ENCODE measurements around the gene PRRC2B. TPM values are rescaled to one million over a fixed set of nuclear protein-coding genes. Genes with fewer than 3 reads are reported as not detected.
"Not testable (repeated sequence)": the region's sequence is repeated elsewhere in the genome, so short reads cannot be mapped to it uniquely, and the experiment has no call there.

The PRRC2B gene
- total RNA-seq, 1 donor from 2014 or later: 60.4 TPM

DNA sequence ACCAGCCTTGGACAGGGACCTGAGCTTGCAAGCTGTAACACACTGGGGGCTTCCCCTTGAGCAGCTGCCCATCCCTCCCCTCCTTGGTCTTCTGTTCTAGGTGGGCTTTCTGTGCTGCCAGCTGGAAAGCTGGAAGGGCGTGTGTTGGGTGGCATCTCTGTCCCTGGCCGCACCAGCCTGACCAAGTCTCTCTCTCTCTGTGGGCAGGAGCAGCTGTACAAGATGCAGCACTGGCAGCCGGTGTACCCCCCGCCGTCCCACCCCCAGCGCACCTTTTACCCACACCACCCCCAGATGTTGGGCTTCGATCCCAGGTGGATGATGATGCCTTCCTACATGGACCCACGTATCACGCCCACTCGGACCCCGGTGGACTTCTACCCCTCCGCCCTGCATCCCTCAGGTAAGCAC lies 76.7 kb downstream of the PRRC2B start:
- DNase-seq (ENCODE audit: low spot score): no peak

GRCh38 chr9:131472085-131472484 lies 78.2 kb downstream of the PRRC2B start:
- DNase-seq (ENCODE audit: low spot score): not testable (repeated sequence)

DNA sequence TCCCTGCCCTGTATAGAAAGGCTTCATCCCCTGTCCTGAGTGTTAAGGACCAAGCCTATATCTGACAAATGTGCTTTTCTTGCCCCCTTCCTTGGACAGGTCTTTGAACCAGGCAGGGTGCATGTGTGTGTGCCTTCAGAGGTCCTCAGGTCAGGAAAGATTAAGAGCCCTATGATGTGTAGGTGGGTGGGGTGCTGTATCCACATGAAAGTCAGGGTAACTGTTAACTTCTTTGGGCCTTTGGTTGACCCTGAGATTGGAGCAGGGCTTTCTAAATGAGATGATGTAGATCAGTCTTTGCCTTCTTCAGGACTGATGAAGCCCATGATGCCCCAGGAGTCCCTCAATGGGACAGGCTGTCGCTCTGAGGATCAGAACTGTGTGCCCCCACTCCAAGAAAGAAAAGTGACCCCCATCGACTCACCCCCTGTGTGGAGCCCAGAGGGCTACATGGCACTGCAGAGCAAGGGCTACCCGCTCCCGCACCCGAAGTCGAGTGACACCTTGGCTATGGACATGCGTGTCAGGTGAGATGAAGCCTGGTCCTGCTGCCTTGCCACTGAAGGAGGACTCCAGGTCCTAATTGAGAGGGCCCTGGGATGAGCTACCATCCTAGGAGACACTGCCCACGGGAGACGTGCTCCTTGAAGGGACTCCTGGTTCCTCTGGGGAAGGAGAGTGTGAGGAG lies 79.5 kb downstream of the PRRC2B start:
- DNase-seq (ENCODE audit: low spot score): no peak

- no peak for DNase-seq (ENCODE audit: low spot score)
Observed at GRCh38 chr9:131473891-131474290, 80.0 kb downstream of the PRRC2B start.

- DNase-seq (ENCODE audit: low spot score): no peak
Observed at GRCh38 chr9:131474711-131475110, 80.8 kb downstream of the PRRC2B start.

DNA sequence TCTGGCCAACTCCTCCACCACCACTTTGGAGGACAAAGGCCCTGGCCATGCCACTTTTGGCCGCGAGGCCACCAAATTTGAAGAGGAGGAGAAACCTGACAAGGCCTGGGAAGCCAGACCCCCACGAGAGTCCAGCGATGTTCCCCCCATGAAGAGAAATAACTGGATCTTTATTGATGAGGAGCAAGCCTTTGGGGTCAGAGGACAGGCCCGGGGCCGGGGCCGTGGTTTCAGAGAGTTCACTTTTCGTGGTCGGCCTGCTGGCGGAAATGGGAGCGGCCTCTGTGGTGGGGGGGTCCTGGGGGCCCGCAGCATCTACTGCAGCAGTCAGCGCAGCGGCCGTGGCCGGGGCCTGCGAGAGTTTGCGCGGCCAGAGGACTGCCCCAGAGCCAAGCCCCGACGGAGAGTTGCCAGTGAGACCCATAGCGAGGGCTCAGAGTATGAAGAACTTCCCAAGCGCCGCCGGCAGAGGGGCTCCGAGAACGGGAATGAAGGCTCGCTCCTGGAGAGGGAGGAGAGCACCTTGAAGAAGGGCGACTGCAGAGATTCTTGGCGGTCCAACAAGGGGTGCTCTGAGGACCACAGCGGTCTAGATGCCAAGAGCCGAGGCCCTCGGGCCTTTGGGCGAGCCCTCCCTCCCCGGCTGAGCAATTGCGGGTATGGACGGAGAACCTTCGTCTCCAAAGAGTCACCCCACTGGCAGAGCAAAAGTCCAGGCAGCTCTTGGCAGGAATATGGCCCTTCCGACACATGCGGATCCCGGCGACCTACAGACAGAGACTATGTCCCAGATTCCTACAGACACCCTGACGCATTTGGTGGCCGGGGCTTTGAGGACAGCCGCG lies 81.4 kb downstream of the PRRC2B start:
- DNase-seq (ENCODE audit: low spot score): no peak

DNA sequence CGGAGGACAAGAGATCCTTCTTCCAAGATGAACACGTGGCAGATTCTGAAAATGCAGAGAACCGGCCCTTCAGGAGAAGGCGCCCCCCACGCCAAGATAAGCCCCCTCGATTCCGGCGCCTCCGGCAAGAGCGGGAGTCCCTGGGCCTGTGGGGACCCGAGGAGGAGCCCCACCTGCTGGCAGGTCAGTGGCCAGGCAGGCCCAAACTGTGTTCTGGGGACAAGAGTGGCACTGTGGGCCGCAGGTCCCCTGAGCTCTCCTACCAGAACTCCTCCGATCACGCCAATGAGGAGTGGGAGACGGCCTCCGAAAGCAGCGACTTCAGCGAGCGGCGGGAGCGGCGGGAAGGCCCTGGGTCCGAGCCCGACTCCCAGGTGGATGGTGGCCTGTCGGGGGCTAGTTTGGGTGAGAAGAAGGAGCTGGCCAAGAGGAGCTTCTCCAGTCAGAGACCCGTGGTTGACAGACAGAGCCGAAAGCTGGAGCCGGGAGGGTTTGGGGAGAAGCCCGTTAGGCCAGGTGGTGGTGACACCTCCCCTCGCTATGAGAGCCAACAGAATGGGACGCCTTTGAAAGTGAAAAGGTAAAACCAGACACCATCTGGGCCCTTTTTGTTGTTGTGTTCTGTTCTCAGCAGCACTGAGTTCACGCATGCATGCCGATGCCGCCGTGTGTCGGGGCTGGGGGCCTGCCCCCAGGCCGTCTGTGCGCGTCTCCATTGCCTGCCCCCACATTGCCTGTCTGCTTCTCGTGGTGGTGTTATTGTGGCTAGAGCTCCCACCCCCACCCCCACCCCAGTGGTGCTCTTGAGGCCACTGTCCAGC lies 82.3 kb downstream of the PRRC2B start:
- no peak for DNase-seq (ENCODE audit: low spot score)

- no peak for DNase-seq (ENCODE audit: low spot score)
Observed at GRCh38 chr9:131476777-131477345, 83.0 kb downstream of the PRRC2B start.

DNA sequence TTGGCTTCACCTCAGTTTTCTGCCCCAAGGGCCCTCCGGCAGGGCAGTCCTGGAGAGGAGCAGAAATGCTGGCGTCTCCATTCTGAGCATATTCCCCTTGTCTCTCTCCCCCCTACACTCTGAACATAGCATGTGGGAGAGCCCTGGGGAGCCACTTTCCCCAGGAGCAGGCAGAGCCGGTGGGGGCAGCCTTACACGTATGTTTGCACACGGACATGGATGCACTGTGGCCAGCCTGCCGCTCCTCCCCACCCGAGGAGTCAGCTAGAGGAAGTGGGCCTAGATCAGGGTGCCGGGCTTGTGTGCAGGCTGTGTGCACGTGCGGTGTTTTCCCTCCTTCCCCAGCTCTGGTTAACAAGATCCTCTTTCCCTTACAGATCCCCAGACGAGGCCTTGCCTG lies 83.5 kb downstream of the PRRC2B start:
- DNase-seq (ENCODE audit: low spot score): no peak

DNA sequence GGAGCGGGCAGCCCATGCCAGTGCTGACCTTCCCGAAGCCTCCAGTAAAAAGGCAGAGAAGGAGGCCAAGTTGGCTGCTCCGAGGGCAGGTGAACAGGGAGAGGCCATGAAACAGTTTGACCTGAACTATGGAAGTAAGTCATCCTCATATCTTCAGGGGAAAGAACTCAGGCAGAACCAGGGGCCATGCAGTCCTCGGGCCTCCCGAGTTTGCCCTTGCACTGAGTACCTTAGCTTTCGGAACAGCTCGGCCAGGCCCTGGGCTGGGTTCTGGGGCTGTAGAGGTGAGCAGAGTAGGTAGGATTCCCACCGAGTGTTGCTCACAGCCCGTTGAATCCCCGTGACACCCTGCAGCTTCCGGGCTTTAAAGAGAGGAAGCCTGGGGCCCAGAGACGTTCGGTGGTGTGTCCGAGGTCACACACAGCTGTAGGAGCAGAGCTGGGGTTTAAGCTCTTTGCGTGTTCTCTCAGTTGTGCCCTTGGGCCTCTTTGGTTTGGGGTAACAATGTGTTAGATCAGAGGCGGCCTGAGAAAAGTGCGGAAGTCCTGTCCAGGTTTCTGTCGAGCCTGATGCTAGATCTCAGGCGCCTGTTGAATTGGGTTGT lies 84.0 kb downstream of the PRRC2B start:
- no peak for DNase-seq (ENCODE audit: low spot score)

- peak; percentile 17 for DNase-seq (ENCODE audit: low spot score)
Observed at GRCh38 chr9:131478421-131478868, 84.6 kb downstream of the PRRC2B start.

DNA sequence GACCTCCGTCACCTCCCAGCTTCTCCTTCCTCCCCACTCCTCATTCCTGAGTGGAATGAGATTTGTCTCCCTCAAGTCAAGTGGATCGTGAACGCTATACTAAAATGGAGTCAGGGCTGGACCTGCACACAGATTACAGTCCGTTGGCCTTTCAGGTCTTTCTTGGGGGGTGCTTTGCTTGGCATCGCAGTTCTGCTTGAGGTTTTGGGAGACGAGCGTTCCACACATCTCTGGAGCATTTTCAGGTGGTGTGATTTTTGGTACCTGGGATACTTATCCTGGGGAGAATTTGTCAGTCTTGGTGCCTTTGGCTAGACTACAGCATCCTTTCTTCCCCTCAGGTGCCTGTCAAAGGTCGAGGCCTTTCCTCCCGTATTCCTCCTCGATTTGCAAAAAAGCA lies 85.0 kb downstream of the PRRC2B start:
- no peak for DNase-seq (ENCODE audit: low spot score)

DNA sequence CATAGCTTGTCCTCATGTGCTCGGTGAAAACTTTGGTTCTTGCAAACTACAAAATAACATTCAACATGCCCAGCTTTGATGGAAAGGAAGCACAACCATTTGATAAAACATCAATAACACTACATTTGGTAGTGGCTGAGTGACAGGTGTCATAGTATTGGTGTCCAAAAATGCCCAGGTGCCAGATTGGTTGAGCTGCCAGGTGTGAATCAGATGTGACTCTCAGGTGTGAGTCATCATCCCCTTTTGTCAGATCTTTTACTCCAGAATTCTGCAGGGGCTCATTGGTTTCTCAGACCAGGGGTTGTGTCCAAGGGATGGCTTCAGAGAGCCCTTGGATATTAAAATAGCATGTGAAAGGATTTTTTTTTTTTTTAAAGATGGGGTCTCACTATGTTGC lies 86.4 kb downstream of the PRRC2B start:
- DNase-seq (ENCODE audit: low spot score): no peak

DNA sequence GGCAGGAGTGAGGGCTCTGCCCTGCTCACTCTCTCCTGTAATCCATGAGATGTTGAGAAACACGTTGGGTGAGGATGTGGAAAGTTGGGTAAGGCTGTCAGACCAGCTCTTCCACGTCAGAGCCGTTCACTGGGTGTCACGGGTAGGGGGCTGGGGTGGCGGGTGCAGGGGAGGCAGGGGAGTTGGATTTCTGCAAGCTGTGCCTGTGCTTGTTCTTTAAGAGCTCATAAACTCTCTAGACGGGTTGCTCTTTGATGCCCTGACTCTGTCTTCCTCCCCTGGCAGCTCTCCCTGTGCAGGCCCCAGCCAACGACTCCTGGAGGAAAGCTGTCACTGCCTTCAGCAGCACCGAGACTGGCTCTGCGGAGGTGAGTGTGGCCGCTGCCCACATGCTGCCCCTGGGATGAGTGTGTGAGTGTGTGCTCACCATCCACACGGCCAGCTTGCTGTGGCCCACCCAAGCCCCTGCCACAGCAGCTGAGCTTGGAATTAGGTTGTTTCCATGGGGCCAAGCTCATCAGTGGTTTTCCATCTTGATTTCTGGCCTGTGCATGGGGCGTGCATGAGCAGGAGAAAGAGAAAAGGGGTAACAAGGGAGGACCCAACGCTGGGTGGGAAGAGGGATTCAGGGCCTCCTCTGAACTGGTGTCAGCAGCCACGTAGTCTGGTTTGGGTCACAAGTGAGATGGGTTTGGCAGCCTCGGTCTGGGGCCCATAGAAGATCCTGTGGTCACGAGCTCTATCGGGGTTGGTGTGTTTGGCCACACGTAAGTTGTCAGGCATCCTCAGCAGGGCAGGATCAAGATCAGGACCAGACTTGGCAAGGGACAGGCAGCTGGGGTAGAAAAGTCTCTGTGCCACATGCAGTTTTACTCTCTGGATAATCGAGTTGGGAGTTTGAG lies 87.8 kb downstream of the PRRC2B start:
- DNase-seq (ENCODE audit: low spot score): peak; percentile 84

GRCh38 chr9:131482343-131483006 lies 88.6 kb downstream of the PRRC2B start:
- DNase-seq (ENCODE audit: low spot score): no peak

DNA sequence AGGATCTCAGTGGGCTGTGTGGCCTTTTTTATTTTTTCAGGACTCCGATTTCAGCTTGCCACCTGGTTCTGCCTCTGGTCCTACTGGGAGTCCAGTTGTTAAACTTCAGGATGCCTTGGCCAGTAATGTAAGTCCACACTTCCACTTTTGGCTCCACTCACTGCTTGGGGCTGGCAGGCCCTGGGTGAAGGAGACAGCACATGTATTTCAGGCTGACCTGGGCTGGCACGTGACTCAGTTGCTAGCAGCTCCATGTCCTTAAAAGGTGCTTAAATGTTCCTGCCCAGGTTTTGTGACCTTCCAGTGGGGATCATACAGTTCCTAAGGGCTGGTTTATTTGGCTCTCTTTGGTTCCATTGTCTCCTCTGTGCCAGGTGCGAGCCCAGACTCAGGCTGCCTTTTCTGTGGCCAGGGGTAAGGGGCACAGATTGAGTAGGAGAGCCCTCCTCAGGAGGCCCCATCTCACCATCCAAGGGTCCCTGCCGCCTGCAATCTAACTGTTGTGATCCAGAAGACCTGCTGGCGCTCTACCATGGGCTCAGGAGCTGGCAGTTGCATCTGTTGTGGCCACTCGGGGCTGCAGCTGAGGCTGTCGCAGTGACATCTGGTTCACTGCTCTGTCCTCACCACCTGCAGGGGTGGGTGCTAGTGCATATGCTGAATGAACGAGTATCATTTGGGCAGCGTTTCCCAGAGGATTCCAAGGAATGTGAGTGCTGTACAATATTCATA lies 89.6 kb downstream of the PRRC2B start:
- no peak for DNase-seq (ENCODE audit: low spot score)

DNA sequence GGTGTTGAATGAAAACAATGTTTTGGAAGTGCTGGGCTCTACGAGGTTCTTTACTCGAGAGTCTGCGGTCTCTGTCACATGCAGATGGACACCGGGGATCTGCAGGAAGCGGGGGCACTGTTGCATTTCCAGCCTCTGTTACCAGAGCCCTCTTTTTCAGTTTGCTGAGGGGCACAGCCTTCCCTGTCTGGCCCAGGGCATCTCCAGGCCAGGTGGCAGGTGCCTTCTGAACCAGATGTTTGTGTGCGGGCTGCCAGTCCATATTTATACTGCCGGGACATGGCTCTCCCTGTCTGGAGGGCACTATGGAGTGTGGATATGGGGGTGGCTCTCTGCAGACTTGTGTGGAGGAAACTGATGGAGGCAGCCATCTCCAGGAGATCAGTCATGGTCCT lies 90.2 kb downstream of the PRRC2B start:
- no peak for DNase-seq (ENCODE audit: low spot score)

DNA sequence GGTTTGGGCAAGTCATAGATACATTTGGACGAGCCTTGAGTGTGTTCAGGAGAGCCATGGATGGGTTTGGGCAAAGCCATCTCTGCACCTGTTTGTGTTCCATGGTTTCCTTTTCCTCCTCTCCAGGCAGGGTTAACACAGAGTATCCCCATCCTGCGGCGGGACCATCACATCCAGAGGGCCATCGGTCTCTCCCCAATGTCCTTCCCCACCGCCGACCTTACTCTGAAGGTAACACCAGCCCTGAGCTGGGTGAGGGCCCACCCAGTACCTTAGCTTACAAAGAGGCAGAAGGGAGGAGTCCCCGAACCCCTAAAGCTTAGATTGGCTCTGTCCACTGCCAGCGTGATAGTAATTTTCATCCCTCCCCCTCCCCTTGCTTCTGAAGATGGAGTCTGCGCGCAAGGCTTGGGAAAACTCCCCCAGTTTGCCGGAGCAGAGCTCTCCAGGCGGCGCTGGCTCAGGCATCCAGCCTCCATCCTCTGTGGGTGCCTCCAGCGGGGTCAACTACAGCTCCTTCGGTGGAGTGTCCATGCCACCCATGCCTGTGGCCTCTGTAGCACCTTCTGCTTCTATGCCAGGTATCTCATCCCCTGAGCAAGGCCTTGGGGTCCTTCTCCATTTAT lies 90.8 kb downstream of the PRRC2B start:
- no peak for DNase-seq (ENCODE audit: low spot score)

- DNase-seq (ENCODE audit: low spot score): no peak
Observed at GRCh38 chr9:131485206-131485605, 91.3 kb downstream of the PRRC2B start.
